HL-60 (cell line): Measurements from ENCODE around the gene PTGFR.

Experiments
- DNase-seq, 2 experiments: peaks; one replicate each; pipeline ENCODE4 v3.0.0-alpha.2; 2010 to 2020; ENCODE audit warnings: low read depth in 1 of 2, low spot score in 1 of 2
- H3K27ac ChIP-seq: fragments of 250-450 bp; sonication (Bioruptor Pico); replicated peaks from 2 replicates; pipeline ENCODE4 v1.5.1; 2020; ENCODE audit warnings: mild to moderate bottlenecking, moderate library complexity
- H3K27me3 ChIP-seq: fragments of 250-450 bp; sonication (Bioruptor Pico); 2 replicates; pipeline ENCODE4 v1.5.1; 2021; ENCODE audit warnings: mild to moderate bottlenecking, moderate library complexity; ENCODE audit not compliant: insufficient read depth, poor library complexity, severe bottlenecking
- H3K4me3 ChIP-seq: replicated peaks from 2 replicates; pipeline ENCODE4 v1.5.1; 2011; ENCODE audit warnings: mild to moderate bottlenecking, control low read depth, low read length; ENCODE audit not compliant: insufficient read depth
- CTCF ChIP-seq: IDR thresholded peaks from one replicate; pipeline ENCODE4 v1.5.1; 2011; ENCODE audit warnings: low read length, control low read depth, inconsistent platforms; ENCODE audit not compliant: insufficient read depth
- GABPA ChIP-seq: IDR thresholded peaks from 2 replicates; pipeline ENCODE4 v1.6.1; 2012; ENCODE audit warnings: low read depth
- POLR2AphosphoS5 ChIP-seq: IDR thresholded peaks from 2 replicates; pipeline ENCODE4 v1.6.1; 2012; ENCODE audit warnings: low read depth
- REST ChIP-seq: IDR thresholded peaks from 2 replicates; pipeline ENCODE4 v1.6.1; 2012; ENCODE audit warnings: low read depth; ENCODE audit not compliant: insufficient replicate concordance
- SPI1 ChIP-seq: IDR thresholded peaks from 2 replicates; pipeline ENCODE4 v1.6.1; 2012; ENCODE audit warnings: low read depth, mild to moderate bottlenecking, borderline replicate concordance

Gene PTGFR

GRCh38 chr1:78522136-78522535 is 31.4 kb downstream of the PTGFR start:
- no peak for TF ChIP-seq REST
- no peak for TF ChIP-seq CTCF
- no peak for TF ChIP-seq POLR2AphosphoS5
- no peak for TF ChIP-seq GABPA
- no peak for TF ChIP-seq SPI1
- no peak for DNase-seq
- Histone ChIP-seq H3K4me3 (no peak overlapping the region), H3K27ac (no peak overlapping the region), H3K27me3 (no peaks in the 10 kb centered on the region)

DNA sequence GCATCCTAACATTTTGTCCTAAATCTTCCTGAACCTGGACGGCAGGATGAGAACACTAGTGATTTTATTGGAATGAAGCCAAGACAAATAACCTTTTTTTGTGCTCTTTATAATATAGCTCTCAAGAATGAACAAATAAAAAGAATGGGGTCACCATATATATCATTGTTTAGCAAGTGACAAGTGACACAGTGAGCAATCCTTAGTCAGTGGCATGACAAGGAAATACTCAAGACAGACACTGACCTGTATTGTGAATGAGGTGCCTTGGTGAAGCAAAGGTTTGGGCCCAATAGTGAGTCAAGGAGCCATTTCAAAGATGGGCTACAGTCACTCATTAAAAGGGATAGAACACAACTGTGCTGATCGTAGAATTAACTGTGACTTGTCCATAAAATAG is 35.7 kb downstream of the PTGFR start:
- TF ChIP-seq GABPA (no peak), REST (no peak)
- Histone ChIP-seq H3K27me3 (no peaks in the 10 kb centered on the region), H3K4me3 (no peak overlapping the region), H3K27ac (no peak overlapping the region)
- DNase-seq: no peak

DNA sequence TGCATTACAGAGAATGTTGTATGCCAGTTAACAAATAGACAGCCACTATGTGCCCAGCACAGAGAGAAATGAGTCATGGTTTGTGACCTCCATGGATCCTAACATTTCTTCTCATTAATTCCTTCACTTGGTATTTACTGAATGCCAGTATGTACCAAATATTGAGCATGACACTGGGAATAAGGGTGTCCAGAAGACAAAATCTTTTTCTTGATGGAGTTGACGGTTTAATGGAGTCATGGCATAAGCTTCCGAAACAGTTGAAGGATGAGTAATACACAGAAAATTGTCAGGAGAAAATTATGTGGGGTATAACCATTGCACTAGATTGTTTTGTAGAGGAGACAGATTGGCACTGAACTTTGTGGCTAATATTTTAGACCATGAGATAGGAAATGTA is 36.9 kb downstream of the PTGFR start:
- no peak for DNase-seq
- H3K27me3 ChIP-seq: no peaks in the 10 kb centered on the region
- no peak overlapping the region for H3K4me3 ChIP-seq
- no peak for TF ChIP-seq GABPA
- H3K27ac ChIP-seq: no peak overlapping the region

DNA sequence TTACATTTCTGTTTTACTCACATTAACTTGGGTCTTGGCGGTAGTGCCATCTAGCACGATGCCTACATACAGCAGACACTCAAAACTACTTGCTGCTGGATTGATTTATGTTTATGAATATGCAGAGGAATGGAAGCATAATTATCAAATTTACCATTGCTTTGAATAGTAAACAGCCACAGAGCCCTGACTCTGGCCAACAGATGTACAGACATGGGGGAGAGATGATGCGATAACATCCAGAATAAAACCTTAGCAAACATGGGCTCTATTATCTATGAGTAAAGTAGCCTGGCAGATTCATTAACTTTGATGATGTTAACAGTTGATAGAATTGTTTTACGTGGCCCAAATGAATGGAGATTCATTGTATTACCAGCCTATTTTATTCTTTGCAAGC is 42.8 kb downstream of the PTGFR start:
- DNase-seq: no peak
- H3K4me3 ChIP-seq: no peak overlapping the region
- H3K27ac ChIP-seq: no peak overlapping the region

More for the DNA sequence above, 42.8 kb downstream of the PTGFR start:
- TF ChIP-seq REST (no peak), POLR2AphosphoS5 (no peak)
- no peaks in the 10 kb centered on the region for H3K27me3 ChIP-seq
